Loucy (cell line): ENCODE data around the gene DPP3.

ENCODE experiments used
- H2AFZ ChIP-seq: fragments of 200-600 bp; sonication (generic); 2 replicates; pipeline ENCODE4 v1.6.0; 2016; ENCODE audit warnings: antibody characterized with exemption, mild to moderate bottlenecking, low read length, moderate library complexity
- H3F3A ChIP-seq: fragments of 200-600 bp; 2 replicates; pipeline ENCODE4 v1.6.0; 2016; ENCODE audit warnings: antibody characterized with exemption, low read depth, mild to moderate bottlenecking
- H3K27me3 ChIP-seq: fragments of 200-600 bp; sonication (generic); 2 replicates; pipeline ENCODE4 v1.6.1; 2014; ENCODE audit warnings: low read length, mild to moderate bottlenecking; ENCODE audit not compliant: insufficient read depth, poor library complexity, severe bottlenecking
- H3K36me3 ChIP-seq: fragments of 200-600 bp; sonication (generic); 2 replicates; pipeline ENCODE4 v1.6.1; 2016; ENCODE audit warnings: low read length; ENCODE audit not compliant: insufficient read depth
- H3K4me1 ChIP-seq: fragments of 200-600 bp; sonication (generic); 2 replicates; pipeline ENCODE4 v1.5.1; 2014; ENCODE audit warnings: low read length, mild to moderate bottlenecking; ENCODE audit not compliant: insufficient read depth, poor library complexity, severe bottlenecking
- H3K4me2 ChIP-seq: fragments of 200-600 bp; sonication (generic); 2 replicates; pipeline ENCODE4 v1.6.0; 2014; ENCODE audit warnings: antibody characterized with exemption, low read length, low read depth, mild to moderate bottlenecking; ENCODE audit not compliant: poor library complexity, severe bottlenecking
- H3K4me3 ChIP-seq: fragments of 200-600 bp; sonication (generic); 2 replicates; pipeline ENCODE4 v1.5.1; 2014; ENCODE audit warnings: low read length, mild to moderate bottlenecking, mixed read lengths; ENCODE audit not compliant: poor library complexity, severe bottlenecking
- H3K79me2 ChIP-seq: fragments of 200-600 bp; sonication (generic); 2 replicates; pipeline ENCODE4 v1.6.1; 2014; ENCODE audit warnings: low read length; ENCODE audit not compliant: insufficient read depth
- H3K9ac ChIP-seq: fragments of 200-600 bp; sonication (generic); 2 replicates; pipeline ENCODE4 v1.6.0; 2014; ENCODE audit warnings: mild to moderate bottlenecking, low read depth, low read length, moderate library complexity; ENCODE audit not compliant: poor library complexity, severe bottlenecking
- H3K9me2 ChIP-seq: fragments of 200-600 bp; sonication (generic); replicated peaks from 2 replicates; pipeline ENCODE4 v1.6.1; 2016; ENCODE audit warnings: low read depth, low read length, mixed read lengths
- H3K9me3 ChIP-seq: fragments of 200-600 bp; sonication (generic); 2 replicates; pipeline ENCODE4 v1.6.1; 2014; ENCODE audit warnings: mild to moderate bottlenecking, antibody characterized with exemption, low read length, low read depth; ENCODE audit not compliant: insufficient read depth
- H4K20me1 ChIP-seq: fragments of 200-600 bp; sonication (generic); 2 replicates; pipeline ENCODE4 v1.6.0; 2014; ENCODE audit warnings: antibody characterized with exemption, low read length, mild to moderate bottlenecking; ENCODE audit not compliant: insufficient read depth, poor library complexity, severe bottlenecking
- CTCF ChIP-seq: fragments of 200-600 bp; sonication (generic); conservative IDR thresholded peaks from 2 replicates; pipeline ENCODE4 v1.5.1; 2014; ENCODE audit warnings: mild to moderate bottlenecking, antibody characterized with exemption, low read length
- EZH2phosphoT487 ChIP-seq: fragments of 200-600 bp; IDR thresholded peaks from 2 replicates; pipeline ENCODE4 v1.6.1; 2018; ENCODE audit warnings: antibody characterized with exemption, mild to moderate bottlenecking, moderate library complexity, borderline replicate concordance

DPP3 gene

GRCh38 chr11:66472054-66472453 lies 8.2 kb upstream of the DPP3 start:
- Histone ChIP-seq H3K4me2 (no peak overlapping the region), H2AFZ (no peak overlapping the region), H3K79me2 (no peaks in the 10 kb centered on the region), H3K9ac (no peak overlapping the region), H4K20me1 (no peaks in the 10 kb centered on the region), H3K9me3 (no peaks in the 10 kb centered on the region), H3K27me3 (no peaks in the 10 kb centered on the region), H3F3A (no peaks in the 10 kb centered on the region), H3K36me3 (no peaks in the 10 kb centered on the region), H3K9me2 (no peaks in the 10 kb centered on the region), H3K4me3 (no peak overlapping the region), H3K4me1 (peaks cover 12% of the 10 kb centered on the region)
- TF ChIP-seq CTCF (no peak), EZH2phosphoT487 (no peak)

GRCh38 chr11:66473167-66473566 lies 7.1 kb upstream of the DPP3 start:
- no peaks in the 10 kb centered on the region for H3K27me3 ChIP-seq
- no peaks in the 10 kb centered on the region for H3K36me3 ChIP-seq
- H2AFZ ChIP-seq = no peak overlapping the region
- H3K9me2 ChIP-seq = no peaks in the 10 kb centered on the region
- no peaks in the 10 kb centered on the region for H4K20me1 ChIP-seq
- H3K9ac ChIP-seq = no peak overlapping the region
- H3F3A ChIP-seq = no peaks in the 10 kb centered on the region
- H3K79me2 ChIP-seq = no peaks in the 10 kb centered on the region
- no peak overlapping the region for H3K4me3 ChIP-seq
- H3K4me1 ChIP-seq = peaks cover 2% of the 10 kb centered on the region
- no peaks in the 10 kb centered on the region for H3K9me3 ChIP-seq
- TF ChIP-seq CTCF = no peak
- TF ChIP-seq EZH2phosphoT487 = no peak
- H3K4me2 ChIP-seq = no peak overlapping the region

- no peaks in the 10 kb centered on the region for H3K36me3 ChIP-seq
- H3K4me1 ChIP-seq = no peaks in the 10 kb centered on the region
- no peak overlapping the region for H3K4me2 ChIP-seq
- TF ChIP-seq CTCF (no peak), EZH2phosphoT487 (no peak)
- no peak overlapping the region for H3K9ac ChIP-seq
- H3K79me2 ChIP-seq = peaks cover 1% of the 10 kb centered on the region; the same call in 1 of the 2 replicates
- H2AFZ ChIP-seq = no peak overlapping the region
- peaks cover 5% of the 10 kb centered on the region for H4K20me1 ChIP-seq
- no peaks in the 10 kb centered on the region for H3K9me2 ChIP-seq
- no peak overlapping the region for H3K4me3 ChIP-seq
- H3F3A ChIP-seq = no peaks in the 10 kb centered on the region
- H3K9me3 ChIP-seq = no peaks in the 10 kb centered on the region
- H3K27me3 ChIP-seq = no peaks in the 10 kb centered on the region
Observed at GRCh38 chr11:66473608-66474515, 6.4 kb upstream of the DPP3 start.
